Cardiac septum (tissue), 1 donor: ENCODE data around the gene MED1. TPM values are rescaled to one million over a fixed set of nuclear protein-coding genes. Genes with fewer than 3 reads are reported as not detected.
"Not testable (repeated sequence)": the region's sequence is repeated elsewhere in the genome, so short reads cannot be mapped to it uniquely, and the experiment has no call there.

Experiments
- DNase-seq: peaks from one replicate; pipeline ENCODE4 v3.0.0-alpha.2; 2020; ENCODE audit warnings: low spot score
- intact Hi-C: fragments of 100-400 bp; cut with DNase I; formaldehyde crosslinking; loops from one replicate; pipeline ENCODE4 v1.14.0; 2022
- total RNA-seq: library from RNA; stranded (reverse); fragmentation: NEBNext Ultra II Directional; extraction: Animal tissue kit (Norgen Biotek cat#: 25700); gene quantifications from one replicate; pipeline ENCODE4 v1.2.1, GENCODE V29; 2021
- donor health status: DM: no; HTN: no; CAD: no.

Gene MED1
- total RNA-seq, 1 donor from 2014 or later, result 24.2 TPM

- intact Hi-C loops, DNase-seq: not testable (repeated sequence)
Observed at GRCh38 chr17:39367805-39368204, 83.3 kb downstream of the MED1 start.

- intact Hi-C loops, result no loop called here
- no peak for DNase-seq
Observed at GRCh38 chr17:39365872-39366271, 85.2 kb downstream of the MED1 start.

GRCh38 chr17:39365242-39365641, 85.8 kb downstream of the MED1 start:
- intact Hi-C loops, result no loop called here
- no peak for DNase-seq

- intact Hi-C loops, result no loop called here
Observed at GRCh38 chr17:39364236-39365025, 86.6 kb downstream of the MED1 start.

GRCh38 chr17:39361064-39361463, 90.0 kb downstream of the MED1 start:
- intact Hi-C loops, result no loop called here
- no peak for DNase-seq

More at GRCh38 chr17:39364236-39365025, 86.6 kb downstream of the MED1 start:
- no peak for DNase-seq

- intact Hi-C loops, result no loop called here
- DNase-seq, result no peak
Observed at GRCh38 chr17:39360537-39360936, 90.5 kb downstream of the MED1 start.

- no peak for DNase-seq
- intact Hi-C loops, result no loop called here
Observed at GRCh38 chr17:39359994-39360393, 91.1 kb downstream of the MED1 start.

- intact Hi-C loops, result no loop called here
- DNase-seq, result no peak
Observed at GRCh38 chr17:39357986-39358385, 93.1 kb downstream of the MED1 start.

- intact Hi-C loops, result no loop called here
- DNase-seq, result no peak
Observed at GRCh38 chr17:39357488-39357887, 93.6 kb downstream of the MED1 start.

Other genes with a start within 250 kb of the MED1 start
- 0.67 TPM for gene STAC2, start 225.3 kb downstream of the MED1 start, total RNA-seq
- gene FBXL20, start 49.6 kb downstream of the MED1 start, total RNA-seq, result 11.0 TPM
- gene CDK12, start 10.2 kb upstream of the MED1 start, total RNA-seq, result 29.1 TPM
- 0.08 TPM for gene NEUROD2, start 156.7 kb upstream of the MED1 start, total RNA-seq
- 1.2 TPM for gene PPP1R1B, start 175.7 kb upstream of the MED1 start, total RNA-seq
- gene STARD3, start 185.9 kb upstream of the MED1 start, total RNA-seq, result 21.9 TPM
- 4,725 TPM for gene TCAP, start 214.1 kb upstream of the MED1 start, total RNA-seq
- 10.9 TPM for gene PNMT, start 217.2 kb upstream of the MED1 start, total RNA-seq
- gene PGAP3, start 236.8 kb upstream of the MED1 start, total RNA-seq, result 15.3 TPM
- 84.4 TPM for gene ERBB2, start 248.8 kb upstream of the MED1 start, total RNA-seq